Left ventricle myocardium inferior (tissue), 1 donor: ENCODE results near the gene PNPO. TPM values are rescaled to one million over a fixed set of nuclear protein-coding genes. Genes with fewer than 3 reads are reported as not detected.

ENCODE experiments used
- DNase-seq: peaks from one replicate; pipeline ENCODE4 v3.0.0-alpha.2; 2020
- H3K27ac ChIP-seq: fragments of 200-600 bp; replicated peaks from 2 replicates; pipeline ENCODE4 v1.8.0; 2021
- H3K27me3 ChIP-seq: fragments of 200-600 bp; 2 replicates; pipeline ENCODE4 v1.8.0; 2021; ENCODE audit warnings: low read depth
- H3K36me3 ChIP-seq: fragments of 200-600 bp; 2 replicates; pipeline ENCODE4 v1.8.0; 2021
- H3K4me1 ChIP-seq: fragments of 200-600 bp; 2 replicates; pipeline ENCODE4 v1.8.0; 2021
- H3K4me3 ChIP-seq: fragments of 200-600 bp; 2 replicates; pipeline ENCODE4 v1.8.0; 2021; ENCODE audit warnings: mild to moderate bottlenecking, moderate library complexity
- H3K9me3 ChIP-seq: fragments of 200-600 bp; replicated peaks from 2 replicates; pipeline ENCODE4 v1.8.0; 2021
- intact Hi-C: fragments of 100-400 bp; cut with micrococcal nuclease; formaldehyde crosslinking; loops from one replicate; pipeline ENCODE4 v1.11.0; 2022
- total RNA-seq: library from RNA; stranded (reverse); fragmentation: NEBNext Ultra II Directional; extraction: Animal tissue kit (Norgen Biotek cat#: 25700); gene quantifications from one replicate; pipeline ENCODE4 v1.2.1, GENCODE V29; 2021
- TF ChIP-seq, protein P1 (sequence below): fragments of 200-600 bp; IDR thresholded peaks from 2 replicates; pipeline ENCODE4 v1.8.0; 2021; ENCODE audit warnings: antibody characterized with exemption, mild to moderate bottlenecking, borderline replicate concordance
- donor health status: DM: no; HTN: yes; CAD: no; lungs with severe emphysema.

Gene PNPO
- total RNA-seq, 1 donor from 2014 or later = 25.3 TPM

DNA sequence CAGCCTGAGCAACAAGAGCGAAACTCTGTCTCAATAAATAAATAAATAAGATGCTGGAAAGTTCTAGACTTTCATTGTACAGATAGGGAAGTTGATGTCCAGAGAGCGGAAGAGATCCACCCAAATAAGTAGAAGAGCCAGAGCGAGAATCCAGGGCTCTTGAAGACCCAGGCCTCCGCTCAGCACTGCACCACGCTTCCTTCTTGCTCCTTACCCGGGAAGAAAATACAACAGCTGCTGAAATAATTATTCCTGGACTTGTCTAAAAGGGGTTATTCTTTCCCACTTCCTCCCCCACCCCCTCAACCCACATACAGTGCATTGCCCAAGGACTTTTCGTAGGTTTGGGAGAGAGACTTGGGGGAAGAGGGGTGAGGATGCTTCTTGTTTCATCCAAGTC is 56.2 kb downstream of the PNPO start:
- DNase-seq = no peak
- Histone ChIP-seq H3K4me1 (peaks cover 18% of the 10 kb centered on the region), H3K36me3 (no peaks in the 10 kb centered on the region), H3K9me3 (no peaks in the 10 kb centered on the region), H3K27ac (no peak overlapping the region), H3K27me3 (peaks cover 3% of the 10 kb centered on the region), H3K4me3 (no peak overlapping the region)
- TF ChIP-seq, protein P1, sequence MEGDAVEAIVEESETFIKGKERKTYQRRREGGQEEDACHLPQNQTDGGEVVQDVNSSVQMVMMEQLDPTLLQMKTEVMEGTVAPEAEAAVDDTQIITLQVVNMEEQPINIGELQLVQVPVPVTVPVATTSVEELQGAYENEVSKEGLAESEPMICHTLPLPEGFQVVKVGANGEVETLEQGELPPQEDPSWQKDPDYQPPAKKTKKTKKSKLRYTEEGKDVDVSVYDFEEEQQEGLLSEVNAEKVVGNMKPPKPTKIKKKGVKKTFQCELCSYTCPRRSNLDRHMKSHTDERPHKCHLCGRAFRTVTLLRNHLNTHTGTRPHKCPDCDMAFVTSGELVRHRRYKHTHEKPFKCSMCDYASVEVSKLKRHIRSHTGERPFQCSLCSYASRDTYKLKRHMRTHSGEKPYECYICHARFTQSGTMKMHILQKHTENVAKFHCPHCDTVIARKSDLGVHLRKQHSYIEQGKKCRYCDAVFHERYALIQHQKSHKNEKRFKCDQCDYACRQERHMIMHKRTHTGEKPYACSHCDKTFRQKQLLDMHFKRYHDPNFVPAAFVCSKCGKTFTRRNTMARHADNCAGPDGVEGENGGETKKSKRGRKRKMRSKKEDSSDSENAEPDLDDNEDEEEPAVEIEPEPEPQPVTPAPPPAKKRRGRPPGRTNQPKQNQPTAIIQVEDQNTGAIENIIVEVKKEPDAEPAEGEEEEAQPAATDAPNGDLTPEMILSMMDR = no peak
- intact Hi-C loops = no loop called here

GRCh38 chr17:47998044-47998443 is 56.7 kb downstream of the PNPO start:
- no peak for DNase-seq

More at GRCh38 chr17:47998044-47998443, 56.7 kb downstream of the PNPO start:
- Histone ChIP-seq H3K4me1 (peaks cover 18% of the 10 kb centered on the region), H3K27ac (no peak overlapping the region), H3K9me3 (no peaks in the 10 kb centered on the region), H3K4me3 (no peak overlapping the region), H3K36me3 (no peaks in the 10 kb centered on the region), H3K27me3 (peaks cover 3% of the 10 kb centered on the region)
- intact Hi-C loops = no loop called here
- TF ChIP-seq, protein P1 = no peak

Other genes with a start within 250 kb of the PNPO start
- 14.8 TPM for gene TBKBP1, start 247.4 kb upstream of the PNPO start, total RNA-seq
- 0.25 TPM for gene TBX21, start 208.3 kb upstream of the PNPO start, total RNA-seq
- 4.4 TPM for gene OSBPL7, start 119.8 kb upstream of the PNPO start, total RNA-seq
- 60.5 TPM for gene MRPL10, start 110.0 kb upstream of the PNPO start, total RNA-seq
- gene LRRC46, start 109.9 kb upstream of the PNPO start, total RNA-seq = 0.63 TPM
- 27.1 TPM for gene SCRN2, start 100.3 kb upstream of the PNPO start, total RNA-seq
- gene SP6, start 90.4 kb upstream of the PNPO start, total RNA-seq = 0.16 TPM
- 13.9 TPM for gene SP2, start 45.3 kb upstream of the PNPO start, total RNA-seq
- 0.14 TPM for gene PRR15L, start 16.3 kb downstream of the PNPO start, total RNA-seq
- 50.1 TPM for gene CDK5RAP3, start 29.5 kb downstream of the PNPO start, total RNA-seq
- gene COPZ2, start 96.2 kb downstream of the PNPO start, total RNA-seq = 50.6 TPM
- 895 TPM for gene NFE2L1, start 106.8 kb downstream of the PNPO start, total RNA-seq
- 33.0 TPM for gene CBX1, start 159.9 kb downstream of the PNPO start, total RNA-seq
- 11.3 TPM for gene SNX11, start 166.2 kb downstream of the PNPO start, total RNA-seq